ENCODE results near the gene CELSR1.

The CELSR1 gene

GRCh38 chr22:46349238-46349637 lies 188.2 kb downstream of the CELSR1 start:
- no peak for DNase-seq (ENCODE audit: low read depth)

- no peak for DNase-seq (ENCODE audit: low read depth)
Measured at GRCh38 chr22:46348099-46348695, 189.2 kb downstream of the CELSR1 start.

GRCh38 chr22:46347646-46348045 lies 189.8 kb downstream of the CELSR1 start:
- DNase-seq (ENCODE audit: low read depth): no peak

- DNase-seq (ENCODE audit: low read depth): no peak
Measured at GRCh38 chr22:46346680-46347405, 190.6 kb downstream of the CELSR1 start.

- no peak for DNase-seq (ENCODE audit: low read depth)
Measured at GRCh38 chr22:46340676-46341075, 196.7 kb downstream of the CELSR1 start.

- no peak for DNase-seq (ENCODE audit: low read depth)
Measured at GRCh38 chr22:46339956-46340355, 197.5 kb downstream of the CELSR1 start.

GRCh38 chr22:46338636-46339035 lies 198.8 kb downstream of the CELSR1 start:
- DNase-seq (ENCODE audit: low read depth): no peak

- no peak for DNase-seq (ENCODE audit: low read depth)
Measured at GRCh38 chr22:46337870-46338269, 199.6 kb downstream of the CELSR1 start.

- DNase-seq (ENCODE audit: low read depth): no peak
Measured at GRCh38 chr22:46336119-46337078, 201.0 kb downstream of the CELSR1 start.

GRCh38 chr22:46335201-46336118 lies 202.0 kb downstream of the CELSR1 start, which contains the start of gene TRMU:
Gene TRMU, plus strand, starts transcription at chr22:46335714. Its CDS starts 51 bp downstream, at chr22:46335765.
- peak; percentile 44 for DNase-seq (ENCODE audit: low read depth)

GRCh38 chr22:46331496-46331895 lies 205.9 kb downstream of the CELSR1 start:
- DNase-seq (ENCODE audit: low read depth): no peak

GRCh38 chr22:46330426-46330825 lies 207.0 kb downstream of the CELSR1 start:
- DNase-seq (ENCODE audit: low read depth): no peak

GRCh38 chr22:46329616-46330015 lies 207.8 kb downstream of the CELSR1 start:
- DNase-seq (ENCODE audit: low read depth): no peak

- DNase-seq (ENCODE audit: low read depth): no peak
Measured at GRCh38 chr22:46328797-46329196, 208.6 kb downstream of the CELSR1 start.

- no peak for DNase-seq (ENCODE audit: low read depth)
Measured at GRCh38 chr22:46327691-46328465, 209.5 kb downstream of the CELSR1 start.

- no peak for DNase-seq (ENCODE audit: low read depth)
Measured at GRCh38 chr22:46326066-46326680, 211.2 kb downstream of the CELSR1 start.

GRCh38 chr22:46323162-46323561 lies 214.3 kb downstream of the CELSR1 start:
- DNase-seq (ENCODE audit: low read depth): no peak

GRCh38 chr22:46322711-46323110 lies 214.7 kb downstream of the CELSR1 start:
- no peak for DNase-seq (ENCODE audit: low read depth)

- DNase-seq (ENCODE audit: low read depth): no peak
Measured at GRCh38 chr22:46320716-46321386, 216.6 kb downstream of the CELSR1 start.

Data from stimulated activated CD8-positive, alpha-beta memory T cell treated with anti-CD3 and anti-CD28 coated beads, Interleukin-7, amount 100 ng/mL, for 24 hours (primary cell).